Psoas muscle (tissue), 8 donors: ENCODE measurements around the gene KCNJ1. TPM values are rescaled to one million over a fixed set of nuclear protein-coding genes. Genes with fewer than 3 reads are reported as not detected.

Experiments
- ATAC-seq, 4 donors: fragments of 200-7000 bp; cut with Tn5 transposase; one replicate each; pipeline ENCODE4 v1.9.1; 2020; ENCODE audit warnings: moderate library complexity in 3 of 4, mild to moderate bottlenecking in 2 of 4
- DNase-seq, 2 donors: peaks; one replicate each; pipeline ENCODE4 v3.0.0-alpha.2; 2020
- H3K27ac ChIP-seq: fragments of 200-600 bp; one replicate; pipeline ENCODE4 v1.8.0; 2022
- H3K27me3 ChIP-seq, 3 donors: fragments of 200-600 bp in 1 of 3; one replicate each; pipeline versions ENCODE4 v1.6.1 to v1.8.0; 2013 to 2022; ENCODE audit warnings: low read length in 2 of 3, mild to moderate bottlenecking in 2 of 3, moderate library complexity in 1 of 3; ENCODE audit not compliant: insufficient read depth in 3 of 3
- H3K36me3 ChIP-seq, 2 donors: fragments of 200-600 bp in 1 of 2; one replicate each; pipeline versions ENCODE4 v1.6.1 to v1.8.0; 2013 to 2022; ENCODE audit warnings: low read depth in 1 of 2, mild to moderate bottlenecking in 1 of 2, moderate library complexity in 1 of 2; ENCODE audit not compliant: insufficient read depth in 1 of 2
- H3K4me1 ChIP-seq: fragments of 200-600 bp; one replicate; pipeline ENCODE4 v1.8.0; 2022
- H3K4me3 ChIP-seq: fragments of 200-600 bp; one replicate; pipeline ENCODE4 v1.8.0; 2022; ENCODE audit warnings: mild to moderate bottlenecking
- H3K9me3 ChIP-seq: fragments of 200-600 bp; one replicate; pipeline ENCODE4 v1.8.0; 2022
- WGBS, 3 donors: extraction: QIAGEN DNeasy Blood & Tissue Kit; methylation state at CpG; one replicate each; pipeline versions ENCODE4 v1.1.6 to v1.1.7; 2013; 5-methylcytosine and 5-hydroxymethylcytosine counted together
- intact Hi-C, 2 donors: fragments of 100-400 bp; cut with DNase I; formaldehyde crosslinking; loops; one replicate each; pipeline versions ENCODE4 v1.11.0 to v1.14.2; 2022
- polyA plus RNA-seq, 3 donors: library from polyadenylated mRNA; stranded (reverse); fragments of 200-250 nt; gene quantifications; one replicate each; pipeline ENCODE4 v1.2.3, GENCODE V29; 2013
- total RNA-seq, 4 donors: library from RNA; stranded (reverse); fragmentation: NEBNext Ultra II Directional in 2 of 4; extraction: Animal tissue kit (Norgen Biotek cat#: 25700) in 2 of 4; gene quantifications; one replicate each; pipeline versions ENCODE4 v1.2.1 to v1.2.4, GENCODE V29; 2021 to 2023
- TF ChIP-seq, protein P1 (sequence below): fragments of 200-600 bp; IDR thresholded peaks from one replicate; pipeline ENCODE4 v1.8.0; 2022; ENCODE audit warnings: antibody characterized with exemption
- donor health status: healthy with polysubstance abuse.
- donor health status: DM: no; HTN: no; CAD: no; lungs with moderate emphysema.
- donor health status: Bipolar disorder and iron deficiency.
- donor health status: healthy.
- donor health status: DM: yes; HTN: yes; CAD: no.
- donor health status: DM: no; HTN: no; CAD: no.
- donor health status: DM: no; HTN: no; CAD: no.
- donor health status: DM: yes; HTN: yes; CAD: no.

KCNJ1 gene
- total and polyA plus RNA-seq, 7 donors: not detected

GRCh38 chr11:128856241-128856640, 10.9 kb downstream of the KCNJ1 start:
- ATAC-seq: no peak
- H3K27ac ChIP-seq: no peak overlapping the region
- peaks cover 0 to 12% (median 0%) of the 10 kb centered on the region in 3 donors for H3K27me3 ChIP-seq
- H3K4me3 ChIP-seq: no peak overlapping the region
- no peak for DNase-seq
- TF ChIP-seq, protein P1, sequence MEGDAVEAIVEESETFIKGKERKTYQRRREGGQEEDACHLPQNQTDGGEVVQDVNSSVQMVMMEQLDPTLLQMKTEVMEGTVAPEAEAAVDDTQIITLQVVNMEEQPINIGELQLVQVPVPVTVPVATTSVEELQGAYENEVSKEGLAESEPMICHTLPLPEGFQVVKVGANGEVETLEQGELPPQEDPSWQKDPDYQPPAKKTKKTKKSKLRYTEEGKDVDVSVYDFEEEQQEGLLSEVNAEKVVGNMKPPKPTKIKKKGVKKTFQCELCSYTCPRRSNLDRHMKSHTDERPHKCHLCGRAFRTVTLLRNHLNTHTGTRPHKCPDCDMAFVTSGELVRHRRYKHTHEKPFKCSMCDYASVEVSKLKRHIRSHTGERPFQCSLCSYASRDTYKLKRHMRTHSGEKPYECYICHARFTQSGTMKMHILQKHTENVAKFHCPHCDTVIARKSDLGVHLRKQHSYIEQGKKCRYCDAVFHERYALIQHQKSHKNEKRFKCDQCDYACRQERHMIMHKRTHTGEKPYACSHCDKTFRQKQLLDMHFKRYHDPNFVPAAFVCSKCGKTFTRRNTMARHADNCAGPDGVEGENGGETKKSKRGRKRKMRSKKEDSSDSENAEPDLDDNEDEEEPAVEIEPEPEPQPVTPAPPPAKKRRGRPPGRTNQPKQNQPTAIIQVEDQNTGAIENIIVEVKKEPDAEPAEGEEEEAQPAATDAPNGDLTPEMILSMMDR: no peak
- intact Hi-C loops: no loop called here
- H3K4me1 ChIP-seq: no peaks in the 10 kb centered on the region
- no peaks in the 10 kb centered on the region for H3K9me3 ChIP-seq
- no peaks in the 10 kb centered on the region for H3K36me3 ChIP-seq
- 84 to 87% (median 87%) methylated on average over 6 of the region's 6 CpGs for WGBS, 3 donors

- DNase-seq: no peak
- Histone ChIP-seq H3K9me3 (no peaks in the 10 kb centered on the region), H3K27ac (no peak overlapping the region), H3K4me3 (no peak overlapping the region), H3K36me3 (no peaks in the 10 kb centered on the region), H3K4me1 (no peaks in the 10 kb centered on the region), H3K27me3 (peaks cover 0 to under 1% (median 0%) of the 10 kb centered on the region in 3 donors)
- TF ChIP-seq, protein P1: no peak
- intact Hi-C loops: no loop called here
- no peak for ATAC-seq
- 72 to 75% (median 75%) methylated on average over 7 of the region's 7 CpGs for WGBS, 3 donors
Measured at GRCh38 chr11:128854841-128855240, 12.3 kb downstream of the KCNJ1 start.

GRCh38 chr11:128853559-128853958, 13.5 kb downstream of the KCNJ1 start:
- intact Hi-C loops: no loop called here
- TF ChIP-seq, protein P1: no peak
- Histone ChIP-seq H3K4me1 (no peaks in the 10 kb centered on the region), H3K4me3 (no peak overlapping the region), H3K27ac (no peak overlapping the region), H3K27me3 (no peaks in the 10 kb centered on the region), H3K9me3 (no peaks in the 10 kb centered on the region), H3K36me3 (no peaks in the 10 kb centered on the region)
- DNase-seq (no peak), ATAC-seq (no peak)
- 86 to 93% (median 88%) methylated on average over 6 of the region's 6 CpGs for WGBS, 3 donors

- ATAC-seq: no peak
- WGBS, 3 donors: 79 to 90% (median 81%) methylated on average over 13 of the region's 13 CpGs
- H3K4me3 ChIP-seq: no peak overlapping the region
- H3K9me3 ChIP-seq: no peaks in the 10 kb centered on the region
- H3K36me3 ChIP-seq: no peaks in the 10 kb centered on the region
- H3K4me1 ChIP-seq: no peaks in the 10 kb centered on the region
- TF ChIP-seq, protein P1: no peak
- no peaks in the 10 kb centered on the region for H3K27me3 ChIP-seq
- intact Hi-C loops: no loop called here
- H3K27ac ChIP-seq: no peak overlapping the region
- DNase-seq: no peak
Measured at GRCh38 chr11:128852327-128853023, 14.6 kb downstream of the KCNJ1 start.
